Naive thymus-derived CD8-positive, alpha-beta T cell (primary cell): ENCODE data around the gene SORT1. TPM values are rescaled to one million over a fixed set of nuclear protein-coding genes. Genes with fewer than 3 reads are reported as not detected.

Experiments
- ATAC-seq, 2 donors: fragments of 150-1000 bp; cut with Tn5 transposase in 1 of 2; sonication (Bioruptor Pico), chemical (Tn5 transposase) in 1 of 2; 1 replicate in 1 of 2; 2 replicates in 1 of 2; pipeline ENCODE4 v1.10.0; 2021; ENCODE audit warnings: mild to moderate bottlenecking in 2 of 2, moderate library complexity in 2 of 2
- POLR2A ChIA-PET: fragments of 350-600 bp; sonication (Branson Sonifier 250); formaldehyde crosslinking; loops from one replicate; lab custom pipeline; 2021; ENCODE audit warnings: antibody characterized with exemption; lab: Charles Lee
- DNase-seq, 10 donors: peaks; one replicate each; pipeline versions ENCODE4 v3.0.0 to v3.0.0-alpha.2; 2020 to 2022
- H3K27ac Mint-ChIP-seq, 10 donors: one replicate each; pipeline ENCODE4 v1.8.0; 2020 to 2022; ENCODE audit warnings: mild to moderate bottlenecking in 10 of 10, mixed read lengths in 10 of 10, moderate library complexity in 4 of 10, inconsistent platforms in 1 of 10
- H3K27me3 Mint-ChIP-seq, 5 donors: one replicate each; pipeline ENCODE4 v1.8.0; 2021 to 2022; ENCODE audit warnings: mixed read lengths in 5 of 5
- H3K36me3 Mint-ChIP-seq, 3 donors: one replicate each; pipeline ENCODE4 v1.8.0; 2020 to 2022; ENCODE audit warnings: mixed read lengths in 3 of 3, mild to moderate bottlenecking in 2 of 3, inconsistent platforms in 1 of 3
- H3K4me1 Mint-ChIP-seq, 4 donors: one replicate each; pipeline ENCODE4 v1.8.0; 2021 to 2022; ENCODE audit warnings: mixed read lengths in 4 of 4
- H3K4me3 Mint-ChIP-seq, 10 donors: one replicate each; pipeline ENCODE4 v1.8.0; 2020 to 2022; ENCODE audit warnings: mild to moderate bottlenecking in 10 of 10, mixed read lengths in 10 of 10, moderate library complexity in 6 of 10, inconsistent platforms in 1 of 10
- H3K9me3 Mint-ChIP-seq, 9 donors: one replicate each; pipeline ENCODE4 v1.8.0; 2020 to 2022; ENCODE audit warnings: mixed read lengths in 9 of 9, mild to moderate bottlenecking in 3 of 9, inconsistent platforms in 1 of 9, moderate library complexity in 1 of 9
- polyA plus RNA-seq, 3 donors: library from polyadenylated mRNA; unstranded; fragments of 300-500 nt; fragmentation: Illumina TruSeq; gene quantifications; one replicate each; pipeline ENCODE4 v1.2.3, GENCODE V29; 2021
- total RNA-seq, 8 experiments: library from RNA in 2 of 8; stranded (reverse) in 2 of 8; gene quantifications; one replicate each; pipeline ENCODE4 v1.2.3 and lab custom pipeline; 2021 to 2026

SORT1 gene
- total and polyA plus RNA-seq, 5 experiments from 2014 or later = 0.43 to 2.5 (median 1.6) TPM

GRCh38 chr1:109281680-109282496, 115.8 kb downstream of the SORT1 start:
- DNase-seq (no peak), ATAC-seq (no peak)
- H3K27ac Mint-ChIP-seq = peak overlapping the region in 3 of 10 donors; percentile 30 to 86 (median 75)
- no peaks in the 10 kb centered on the region for H3K9me3 Mint-ChIP-seq
- POLR2A ChIA-PET = interaction anchor here (0.6 to 2.4 kb wide), 4 partner anchors 68 to 202 kb away, joined by 4 to 11 read pairs (median 4); partner anchors contain the start of genes ATXN7L2, SARS1 and SORT1
- peak overlapping the region; percentile 86 to 100 (median 98) for H3K4me3 Mint-ChIP-seq
- peaks cover 3 to 27% (median 21%) of the 10 kb centered on the region in 4 donors for H3K4me1 Mint-ChIP-seq
- peaks cover 0 to 3% (median 0%) of the 10 kb centered on the region in 5 donors for H3K27me3 Mint-ChIP-seq
- H3K36me3 Mint-ChIP-seq = no peaks in the 10 kb centered on the region

GRCh38 chr1:109280862-109281261, 116.9 kb downstream of the SORT1 start:
- H3K4me3 Mint-ChIP-seq = peak overlapping the region in 1 of 10 donors; percentile 4
- POLR2A ChIA-PET = no interaction called here
- H3K27ac Mint-ChIP-seq = no peak overlapping the region
- peaks cover 0 to 3% (median 0%) of the 10 kb centered on the region in 5 donors for H3K27me3 Mint-ChIP-seq
- H3K36me3 Mint-ChIP-seq = no peaks in the 10 kb centered on the region
- ATAC-seq = no peak
- peaks cover 3 to 27% (median 21%) of the 10 kb centered on the region in 4 donors for H3K4me1 Mint-ChIP-seq
- H3K9me3 Mint-ChIP-seq = no peaks in the 10 kb centered on the region
- no peak for DNase-seq

GRCh38 chr1:109279615-109280278, 118.0 kb downstream of the SORT1 start:
- POLR2A ChIA-PET = no interaction called here
- H3K27me3 Mint-ChIP-seq = peaks cover 0 to 3% (median 0%) of the 10 kb centered on the region in 5 donors
- peak overlapping the region in 2 of 10 donors; percentile 27 to 28 for H3K27ac Mint-ChIP-seq
- peaks cover 3 to 30% (median 21%) of the 10 kb centered on the region in 4 donors for H3K4me1 Mint-ChIP-seq
- DNase-seq (no peak), ATAC-seq (no peak)
- no peaks in the 10 kb centered on the region for H3K36me3 Mint-ChIP-seq
- H3K9me3 Mint-ChIP-seq = no peaks in the 10 kb centered on the region
- H3K4me3 Mint-ChIP-seq = no peak overlapping the region

GRCh38 chr1:109277434-109278204, 120.1 kb downstream of the SORT1 start:
- Mint-ChIP-seq H3K36me3 (no peaks in the 10 kb centered on the region), H3K27me3 (no peaks in the 10 kb centered on the region), H3K4me1 (peaks cover 2 to 22% (median 7%) of the 10 kb centered on the region in 4 donors), H3K27ac (peak overlapping the region in 1 of 10 donors; percentile 22), H3K4me3 (no peak overlapping the region), H3K9me3 (no peaks in the 10 kb centered on the region)
- DNase-seq (peak; percentile 17 to 78 (median 42)), ATAC-seq (peak; percentile 53 to 70)
- POLR2A ChIA-PET = interaction anchor here (0.6 to 1.2 kb wide), 2 partner anchors 121 to 256 kb away, joined by 4 to 7 read pairs; partner anchors contain the start of gene SORT1

- Mint-ChIP-seq H3K9me3 (no peaks in the 10 kb centered on the region), H3K27ac (no peak overlapping the region), H3K27me3 (no peaks in the 10 kb centered on the region), H3K4me1 (peaks cover 2 to 14% (median 5%) of the 10 kb centered on the region in 4 donors), H3K4me3 (no peak overlapping the region), H3K36me3 (peaks cover 0 to 4% (median 0%) of the 10 kb centered on the region in 3 donors)
- DNase-seq (peak in 1 of 10 donors; percentile 18), ATAC-seq (no peak)
- POLR2A ChIA-PET = no interaction called here
Observed at GRCh38 chr1:109275706-109276345, 121.9 kb downstream of the SORT1 start.

- peak overlapping the region in 1 of 10 donors; percentile 87 for H3K27ac Mint-ChIP-seq
- POLR2A ChIA-PET = no interaction called here
- no peak for ATAC-seq
- H3K36me3 Mint-ChIP-seq = peaks cover 0 to 9% (median 0%) of the 10 kb centered on the region in 3 donors
- H3K27me3 Mint-ChIP-seq = no peaks in the 10 kb centered on the region
- H3K9me3 Mint-ChIP-seq = no peaks in the 10 kb centered on the region
- DNase-seq = peak in 1 of 10 donors; percentile 53
- no peak overlapping the region for H3K4me3 Mint-ChIP-seq
- peaks cover 3 to 14% (median 5%) of the 10 kb centered on the region in 4 donors for H3K4me1 Mint-ChIP-seq
Observed at GRCh38 chr1:109274533-109275476, 122.9 kb downstream of the SORT1 start.

GRCh38 chr1:109273570-109274288, 124.0 kb downstream of the SORT1 start:
- POLR2A ChIA-PET = no interaction called here

GRCh38 chr1:109272831-109273547, 124.7 kb downstream of the SORT1 start:
- Mint-ChIP-seq H3K9me3 (no peaks in the 10 kb centered on the region), H3K27ac (no peak overlapping the region), H3K27me3 (no peaks in the 10 kb centered on the region), H3K4me3 (no peak overlapping the region), H3K4me1 (peaks cover 4 to 14% (median 5%) of the 10 kb centered on the region in 4 donors), H3K36me3 (peaks cover 0 to 12% (median 0%) of the 10 kb centered on the region in 3 donors)
- DNase-seq (peak in 1 of 10 donors; percentile 53), ATAC-seq (no peak)
- POLR2A ChIA-PET = no interaction called here

More at GRCh38 chr1:109273570-109274288, 124.0 kb downstream of the SORT1 start:
- H3K36me3 Mint-ChIP-seq = peaks cover 0 to 9% (median 0%) of the 10 kb centered on the region in 3 donors
- H3K4me1 Mint-ChIP-seq = peaks cover 3 to 14% (median 5%) of the 10 kb centered on the region in 4 donors
- peak overlapping the region in 4 of 10 donors; percentile 1 to 47 (median 16) for H3K4me3 Mint-ChIP-seq
- ATAC-seq = no peak
- peak overlapping the region in 3 of 10 donors; percentile 50 to 85 (median 83) for H3K27ac Mint-ChIP-seq
- no peaks in the 10 kb centered on the region for H3K9me3 Mint-ChIP-seq
- H3K27me3 Mint-ChIP-seq = no peaks in the 10 kb centered on the region
- peak in 1 of 10 donors; percentile 26 for DNase-seq

GRCh38 chr1:109272021-109272799, 125.5 kb downstream of the SORT1 start:
- ATAC-seq = no peak
- Mint-ChIP-seq H3K27ac (peak overlapping the region in 1 of 10 donors; percentile 76), H3K9me3 (no peaks in the 10 kb centered on the region), H3K36me3 (peaks cover 0 to 12% (median 0%) of the 10 kb centered on the region in 3 donors), H3K4me1 (peaks cover 2 to 12% (median 4%) of the 10 kb centered on the region in 4 donors), H3K4me3 (no peak overlapping the region), H3K27me3 (no peaks in the 10 kb centered on the region)
- DNase-seq = peak in 1 of 10 donors; percentile 36
- POLR2A ChIA-PET = no interaction called here
